Left lobe of liver (tissue), 2 donors: ENCODE results near the gene HELQ. TPM values are rescaled to one million over a fixed set of nuclear protein-coding genes. Genes with fewer than 3 reads are reported as not detected.
"Not testable (repeated sequence)": the region's sequence is repeated elsewhere in the genome, so short reads cannot be mapped to it uniquely, and the experiment has no call there.

Source experiments
- ATAC-seq: fragments of 200-7000 bp; cut with Tn5 transposase; one replicate; pipeline ENCODE4 v1.9.1; 2020; ENCODE audit warnings: mild to moderate bottlenecking, moderate library complexity
- DNase-seq: peaks from one replicate; pipeline ENCODE4 v3.0.0-alpha.2; 2020; ENCODE audit warnings: low spot score
- total RNA-seq: library from RNA; stranded (reverse); gene quantifications from one replicate; pipeline ENCODE4 v1.2.1, GENCODE V29; 2021
- donor health status: DM: no; HTN: no; CAD: no; lungs with moderate emphysema.
- donor health status: DM: no; HTN: yes; CAD: no.

The HELQ gene
- total RNA-seq, 1 donor from 2014 or later, result 6.7 TPM

- no peak for ATAC-seq
Observed at GRCh38 chr4:83438719-83439118, 16.9 kb downstream of the HELQ start.

GRCh38 chr4:83436680-83437079, 18.9 kb downstream of the HELQ start:
- ATAC-seq (no peak), DNase-seq (no peak)

More at GRCh38 chr4:83438719-83439118, 16.9 kb downstream of the HELQ start:
- no peak for DNase-seq

DNA sequence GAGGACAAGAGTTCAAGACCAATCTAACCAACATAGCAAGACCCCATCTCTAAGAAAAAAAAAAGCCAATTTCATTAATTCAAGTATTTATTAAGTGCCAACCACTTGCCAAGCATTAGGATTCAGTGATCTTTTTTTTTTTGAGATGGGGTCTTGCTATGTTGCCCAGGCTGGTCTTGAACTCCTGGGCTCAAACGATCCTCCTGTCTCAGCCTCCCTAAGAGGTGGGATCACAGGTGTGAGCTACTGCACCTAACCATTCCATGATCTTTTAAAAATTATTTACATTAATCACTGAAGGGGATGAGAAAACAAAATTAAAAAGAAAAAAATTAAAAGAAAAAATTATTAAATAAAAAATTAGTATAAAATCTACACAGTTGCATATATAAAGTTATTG, 24.4 kb downstream of the HELQ start:
- no peak for DNase-seq
- no peak for ATAC-seq

DNA sequence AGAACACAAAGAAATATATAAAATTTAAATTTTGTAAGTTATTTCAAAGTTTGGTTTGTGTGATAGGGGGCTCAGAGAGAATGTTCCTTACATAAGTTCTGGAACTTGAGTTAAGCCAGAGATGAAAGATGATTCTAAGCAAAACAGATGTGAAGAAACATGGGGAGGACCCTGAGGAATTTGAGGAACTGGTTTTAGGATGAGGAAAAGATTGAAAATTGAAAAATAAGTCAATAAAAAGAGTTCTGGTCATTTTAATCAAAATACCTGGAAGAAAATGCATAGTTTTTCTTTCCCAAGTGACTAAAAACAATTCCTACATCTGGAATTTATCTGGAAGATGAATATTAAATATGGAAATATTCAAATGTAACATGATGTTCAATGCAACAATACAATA, 37.4 kb downstream of the HELQ start:
- ATAC-seq, result no peak

GRCh38 chr4:83417566-83417965, 38.1 kb downstream of the HELQ start:
- no peak for DNase-seq
- no peak for ATAC-seq

More for the DNA sequence above, 37.4 kb downstream of the HELQ start:
- no peak for DNase-seq

- ATAC-seq (no peak), DNase-seq (no peak)
Observed at GRCh38 chr4:83413676-83414075, 41.9 kb downstream of the HELQ start.

DNA sequence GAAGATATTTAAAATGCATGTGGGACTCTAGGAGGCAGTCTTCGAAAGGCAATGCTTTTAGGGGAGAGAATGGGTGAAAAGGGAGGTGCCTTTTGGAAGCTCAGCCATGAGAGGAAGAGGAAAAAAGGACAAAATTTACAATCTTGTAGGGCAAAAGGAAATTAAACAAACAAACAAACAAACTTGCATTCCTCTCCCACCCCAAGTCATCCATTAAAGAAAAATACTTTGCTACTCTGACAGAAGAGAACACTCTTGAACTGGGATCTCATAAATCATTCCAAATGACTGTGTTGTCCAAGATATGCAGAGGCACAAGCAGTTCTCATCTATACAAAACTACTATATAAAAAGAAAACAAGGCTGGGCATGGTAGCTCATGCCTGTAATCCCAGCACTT, 46.7 kb downstream of the HELQ start:
- DNase-seq (no peak), ATAC-seq (no peak)

- ATAC-seq, result peak; percentile 97
- DNase-seq, result peak; percentile 64
Observed at GRCh38 chr4:83405844-83406816, 49.5 kb downstream of the HELQ start.

DNA sequence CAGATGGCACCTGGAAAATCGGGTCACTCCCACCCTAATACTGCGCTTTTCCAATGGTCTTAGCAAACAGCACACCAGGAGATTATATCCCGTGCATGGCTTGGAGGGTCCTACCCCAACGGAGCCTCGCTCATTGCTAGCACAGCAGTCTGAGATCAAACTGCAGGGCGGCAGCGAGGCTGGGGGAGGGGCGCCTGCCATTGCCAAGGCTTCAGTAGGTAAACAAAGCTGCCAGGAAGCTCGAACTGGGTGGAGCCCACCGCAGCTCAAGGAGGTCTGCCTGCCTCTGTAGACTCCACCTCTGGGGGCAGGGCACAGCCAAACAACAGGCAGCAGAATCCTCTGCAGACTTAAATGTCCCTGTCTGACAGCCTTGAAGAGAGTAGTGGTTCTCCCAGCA, 57.5 kb downstream of the HELQ start:
- ATAC-seq, DNase-seq: not testable (repeated sequence)

GRCh38 chr4:83393908-83394307, 61.7 kb downstream of the HELQ start:
- ATAC-seq, result no peak
- no peak for DNase-seq

- ATAC-seq (no peak), DNase-seq (no peak)
Observed at GRCh38 chr4:83392562-83392961, 63.1 kb downstream of the HELQ start.

DNA sequence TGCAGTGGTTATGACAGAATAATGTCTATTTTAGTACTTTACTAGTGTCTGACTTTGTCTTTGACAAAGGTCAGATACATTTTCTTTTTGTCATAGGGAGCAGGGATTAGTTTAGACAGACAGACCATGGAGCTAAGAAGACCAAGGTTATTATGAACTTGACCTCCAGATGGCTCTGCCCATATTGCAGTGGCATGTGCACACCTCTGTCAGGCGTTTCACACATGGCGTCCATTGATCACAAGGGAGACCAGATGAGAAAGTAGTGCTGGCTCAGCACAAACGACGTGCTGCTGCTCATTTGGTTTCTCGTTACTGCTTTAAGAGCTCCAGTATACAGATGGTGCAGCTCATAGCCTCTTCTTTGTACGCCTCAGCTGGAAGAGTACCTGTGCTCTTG, 64.7 kb downstream of the HELQ start:
- no peak for ATAC-seq

DNA sequence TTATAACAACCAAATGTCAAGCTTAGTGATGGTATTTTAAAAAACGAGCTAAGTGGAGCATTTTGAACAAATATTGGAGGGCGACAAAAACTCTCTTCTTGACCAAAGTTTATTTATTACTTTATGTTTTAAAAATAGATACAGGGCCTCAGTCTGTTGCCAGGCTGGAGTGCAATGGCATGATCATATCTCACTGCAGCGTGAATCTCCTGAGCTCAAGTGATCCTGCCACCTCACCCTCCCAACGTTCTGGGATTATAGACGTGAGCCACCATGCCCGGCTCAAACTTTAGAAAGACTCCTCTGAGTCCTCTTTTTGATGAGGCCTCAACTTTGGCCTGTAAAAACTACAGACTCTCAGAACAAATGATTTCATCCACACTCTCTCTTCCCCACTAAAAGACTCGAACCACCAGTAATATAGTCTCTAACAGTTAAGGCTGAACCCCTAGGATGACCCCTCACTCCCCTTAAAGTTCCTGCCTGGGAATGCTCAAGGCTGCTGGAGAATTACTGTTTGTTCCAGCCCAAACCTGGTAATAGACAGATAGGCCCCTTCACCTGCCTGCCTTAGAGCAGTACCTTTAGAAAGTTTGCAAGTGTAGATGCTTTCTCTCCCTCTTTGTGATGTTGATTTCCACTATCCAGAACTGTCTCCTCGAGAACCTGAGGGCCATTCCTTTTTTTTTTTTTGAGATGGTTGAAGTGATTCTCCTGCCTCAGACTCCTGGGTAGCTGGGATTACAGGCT, 65.7 kb downstream of the HELQ start:
- DNase-seq (no peak), ATAC-seq (no peak)

More for the DNA sequence above, 64.7 kb downstream of the HELQ start:
- no peak for DNase-seq

- ATAC-seq (no peak), DNase-seq (no peak)
Observed at GRCh38 chr4:83389037-83389720, 66.4 kb downstream of the HELQ start.

DNA sequence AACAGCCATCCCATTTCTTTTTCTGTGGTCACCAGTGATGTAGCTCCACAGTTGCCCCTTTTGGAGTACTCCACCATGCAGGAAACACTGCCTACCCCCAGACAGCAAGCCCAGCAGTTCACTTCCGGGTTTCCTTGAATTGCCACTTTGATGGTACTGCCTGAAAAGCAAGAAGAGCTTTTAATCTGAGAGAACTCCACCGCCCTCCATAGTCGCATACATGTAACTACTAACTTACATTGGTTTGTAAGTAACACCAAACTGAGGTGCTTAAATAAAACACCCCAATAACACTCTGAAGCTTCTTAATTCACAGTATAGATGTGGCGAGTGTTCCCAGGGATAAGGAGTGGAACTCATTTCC, 67.3 kb downstream of the HELQ start:
- no peak for ATAC-seq
- DNase-seq, result no peak

GRCh38 chr4:83387476-83388312, 67.9 kb downstream of the HELQ start:
- ATAC-seq (no peak), DNase-seq (no peak)

GRCh38 chr4:83387012-83387411, 68.6 kb downstream of the HELQ start:
- no peak for DNase-seq

GRCh38 chr4:83382850-83383249, 72.8 kb downstream of the HELQ start:
- no peak for DNase-seq

More at GRCh38 chr4:83387012-83387411, 68.6 kb downstream of the HELQ start:
- no peak for ATAC-seq

GRCh38 chr4:83381173-83381572, 74.5 kb downstream of the HELQ start:
- ATAC-seq, result no peak
- DNase-seq, result no peak

More at GRCh38 chr4:83382850-83383249, 72.8 kb downstream of the HELQ start:
- no peak for ATAC-seq

DNA sequence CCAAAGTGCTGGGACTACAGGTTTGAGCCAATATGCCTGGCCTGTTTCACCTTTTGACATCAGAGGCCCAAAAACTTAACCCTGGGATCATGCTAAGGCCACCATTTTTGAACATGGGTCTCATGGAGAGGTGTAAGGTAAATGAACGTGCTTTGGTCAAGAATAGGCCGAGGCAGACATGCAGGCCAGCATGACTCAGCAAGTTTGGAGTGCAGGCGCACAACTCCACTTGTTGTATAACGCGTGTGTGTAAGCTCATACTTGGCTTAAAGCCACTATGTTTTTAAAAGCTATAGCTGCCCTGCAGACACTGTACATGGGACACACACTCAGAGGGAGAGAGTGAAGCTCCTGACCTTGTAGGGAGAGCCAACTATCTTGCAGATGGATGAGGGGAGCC, 77.2 kb downstream of the HELQ start:
- no peak for DNase-seq
- ATAC-seq, result no peak
